Thyroid gland (tissue), 4 donors: Measurements from ENCODE around the gene THRB. TPM values are rescaled to one million over a fixed set of nuclear protein-coding genes. Genes with fewer than 3 reads are reported as not detected.

ENCODE experiments used
- DNase-seq, 2 donors: peaks; one replicate each; pipeline ENCODE4 v3.0.0-alpha.2; 2019
- H3K27ac ChIP-seq, 3 donors: fragments of 200-600 bp; sonication (generic); 1 replicate in 2 of 3; 2 replicates in 1 of 3; pipeline ENCODE4 v1.5.1; 2016 to 2019; ENCODE audit warnings: mild to moderate bottlenecking in 1 of 3, moderate library complexity in 1 of 3
- H3K27me3 ChIP-seq: fragments of 200-600 bp; sonication (generic); one replicate; pipeline ENCODE4 v1.5.1; 2019
- H3K36me3 ChIP-seq, 2 donors: fragments of 200-600 bp; sonication (generic); one replicate each; pipeline ENCODE4 v1.5.1; 2016 to 2019
- H3K4me1 ChIP-seq, 2 donors: fragments of 200-600 bp; sonication (generic); one replicate each; pipeline ENCODE4 v1.5.1; 2017 to 2019
- H3K4me3 ChIP-seq, 3 donors: fragments of 200-600 bp; sonication (generic); replicated peaks in 1 of 3; 1 replicate in 2 of 3; 2 replicates in 1 of 3; pipeline ENCODE4 v1.5.1; 2016; ENCODE audit warnings: mild to moderate bottlenecking in 1 of 3
- H3K9me3 ChIP-seq: fragments of 200-600 bp; sonication (generic); one replicate; pipeline ENCODE4 v1.5.1; 2017
- POLR2A ChIP-seq, 2 donors: fragments of 450-650 bp; IDR thresholded peaks; one replicate each; pipeline ENCODE4 v1.6.1; 2017; ENCODE audit warnings: antibody characterized with exemption in 2 of 2, mild to moderate bottlenecking in 2 of 2, moderate library complexity in 1 of 2
- WGBS, 2 donors: methylation state at CpG; one replicate each; pipeline ENCODE4 v1.1.5; 2017; 5-methylcytosine and 5-hydroxymethylcytosine counted together
- intact Hi-C: fragments of 100-400 bp; cut with DNase I; formaldehyde crosslinking; loops from one replicate; pipeline ENCODE4 v1.15.1; 2023
- total RNA-seq, 4 donors: library from RNA; depleted of rRNA; stranded (reverse); fragments of >200 nt; gene quantifications; one replicate each; pipeline ENCODE4 v1.2.3, GENCODE V29; 2016
- TF ChIP-seq, protein P1 (sequence below), 6 experiments: fragments of 200-600 bp in 3 of 6; fragments of 450-650 bp in 3 of 6; sonication (generic) in 3 of 6; IDR thresholded peaks; one replicate each; pipeline ENCODE4 v1.5.1; 2016 to 2019; ENCODE audit warnings: antibody characterized with exemption in 6 of 6, mild to moderate bottlenecking in 2 of 6, inconsistent platforms in 1 of 6, moderate library complexity in 1 of 6

THRB gene
- total RNA-seq, 4 donors from 2014 or later = 11.1 to 33.2 (median 13.4) TPM

DNA sequence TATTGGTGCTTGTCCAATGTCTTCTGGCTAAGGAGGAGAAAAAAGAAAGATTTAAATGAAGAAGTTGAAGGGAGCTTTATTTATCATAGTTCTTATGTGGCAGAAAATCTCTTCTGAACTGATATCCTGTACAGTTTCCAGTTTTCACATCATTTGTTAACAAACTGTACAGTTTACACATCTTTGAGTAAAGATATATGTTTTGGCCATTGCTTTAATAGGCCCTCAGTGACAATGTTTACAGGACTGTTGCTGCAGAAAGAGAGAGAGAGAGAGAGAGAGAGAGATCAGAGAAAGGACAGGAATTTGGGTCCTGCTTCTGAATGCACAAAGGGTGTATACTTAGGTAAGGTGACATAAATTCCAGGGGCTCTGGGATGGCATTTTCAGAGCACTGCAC lies 361.2 kb downstream of the THRB start:
- Histone ChIP-seq H3K4me1 (peaks cover 15 to 30% of the 10 kb centered on the region in 2 donors), H3K4me3 (no peak overlapping the region), H3K27me3 (no peaks in the 10 kb centered on the region), H3K36me3 (no peaks in the 10 kb centered on the region), H3K27ac (no peak overlapping the region), H3K9me3 (no peaks in the 10 kb centered on the region)
- DNase-seq = no peak
- TF ChIP-seq, protein P1, sequence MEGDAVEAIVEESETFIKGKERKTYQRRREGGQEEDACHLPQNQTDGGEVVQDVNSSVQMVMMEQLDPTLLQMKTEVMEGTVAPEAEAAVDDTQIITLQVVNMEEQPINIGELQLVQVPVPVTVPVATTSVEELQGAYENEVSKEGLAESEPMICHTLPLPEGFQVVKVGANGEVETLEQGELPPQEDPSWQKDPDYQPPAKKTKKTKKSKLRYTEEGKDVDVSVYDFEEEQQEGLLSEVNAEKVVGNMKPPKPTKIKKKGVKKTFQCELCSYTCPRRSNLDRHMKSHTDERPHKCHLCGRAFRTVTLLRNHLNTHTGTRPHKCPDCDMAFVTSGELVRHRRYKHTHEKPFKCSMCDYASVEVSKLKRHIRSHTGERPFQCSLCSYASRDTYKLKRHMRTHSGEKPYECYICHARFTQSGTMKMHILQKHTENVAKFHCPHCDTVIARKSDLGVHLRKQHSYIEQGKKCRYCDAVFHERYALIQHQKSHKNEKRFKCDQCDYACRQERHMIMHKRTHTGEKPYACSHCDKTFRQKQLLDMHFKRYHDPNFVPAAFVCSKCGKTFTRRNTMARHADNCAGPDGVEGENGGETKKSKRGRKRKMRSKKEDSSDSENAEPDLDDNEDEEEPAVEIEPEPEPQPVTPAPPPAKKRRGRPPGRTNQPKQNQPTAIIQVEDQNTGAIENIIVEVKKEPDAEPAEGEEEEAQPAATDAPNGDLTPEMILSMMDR (IDR thresholded peaks at IDR 0.05) = no peak
- TF ChIP-seq POLR2A (IDR thresholded peaks at IDR 0.05) = no peak
- intact Hi-C loops = no loop called here

GRCh38 chr3:24129549-24129948 lies 365.1 kb downstream of the THRB start:
- no peak for TF ChIP-seq POLR2A (IDR thresholded peaks at IDR 0.05)
- TF ChIP-seq, protein P1 (IDR thresholded peaks at IDR 0.05) = no peak
- Histone ChIP-seq H3K27me3 (no peaks in the 10 kb centered on the region), H3K27ac (no peak overlapping the region), H3K4me1 (peaks cover 8% of the 10 kb centered on the region in 2 donors), H3K36me3 (no peaks in the 10 kb centered on the region), H3K4me3 (no peak overlapping the region), H3K9me3 (no peaks in the 10 kb centered on the region)
- intact Hi-C loops = no loop called here
- no peak for DNase-seq
- 73 to 74% methylated on average over 5 of the region's 5 CpGs for WGBS, 2 donors

GRCh38 chr3:24128199-24129005 lies 366.2 kb downstream of the THRB start:
- Histone ChIP-seq H3K36me3 (no peaks in the 10 kb centered on the region), H3K4me3 (no peak overlapping the region), H3K27me3 (no peaks in the 10 kb centered on the region), H3K27ac (no peak overlapping the region), H3K9me3 (no peaks in the 10 kb centered on the region), H3K4me1 (peaks cover 8% of the 10 kb centered on the region in 2 donors)
- no peak for DNase-seq
- TF ChIP-seq, protein P1 (IDR thresholded peaks at IDR 0.05) = no peak
- TF ChIP-seq POLR2A (IDR thresholded peaks at IDR 0.05) = no peak
- intact Hi-C loops = no loop called here
- 60 to 67% methylated on average over 4 of the region's 4 CpGs for WGBS, 2 donors

GRCh38 chr3:24123596-24123995 lies 371.1 kb downstream of the THRB start:
- WGBS, 2 donors = 78 to 89% methylated on average over 1 of the region's 1 CpG
- no peaks in the 10 kb centered on the region for H3K27me3 ChIP-seq
- no peak overlapping the region for H3K27ac ChIP-seq
- H3K4me1 ChIP-seq = peaks cover 0 to 18% of the 10 kb centered on the region in 2 donors
- TF ChIP-seq, protein P1 (IDR thresholded peaks at IDR 0.05) = no peak
- H3K4me3 ChIP-seq = no peak overlapping the region
- intact Hi-C loops = no loop called here
- H3K36me3 ChIP-seq = no peaks in the 10 kb centered on the region
- DNase-seq = no peak
- H3K9me3 ChIP-seq = no peaks in the 10 kb centered on the region

DNA sequence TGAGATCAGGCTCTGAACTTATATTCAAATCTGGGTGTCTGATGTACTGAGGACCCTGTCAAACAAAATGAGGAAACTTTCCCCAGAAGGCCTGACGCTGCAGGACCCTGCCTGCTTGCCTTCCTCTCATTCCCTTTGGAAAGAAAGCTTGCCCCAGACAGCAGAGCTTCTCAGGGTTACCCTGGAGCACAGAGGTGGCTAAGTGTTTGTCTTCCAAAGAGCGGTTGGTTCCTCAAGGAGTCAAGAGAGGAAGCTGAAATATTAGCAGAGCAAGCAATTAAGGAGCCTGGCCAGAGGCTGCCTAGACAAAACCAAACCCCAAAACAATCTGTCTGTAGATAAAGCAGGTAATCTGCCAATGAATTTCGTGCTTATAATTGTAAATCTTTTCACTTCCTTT lies 374.2 kb downstream of the THRB start:
- DNase-seq = no peak
- intact Hi-C loops = no loop called here
- Histone ChIP-seq H3K4me1 (peaks cover 0 to 11% of the 10 kb centered on the region in 2 donors), H3K27ac (no peak overlapping the region), H3K36me3 (no peaks in the 10 kb centered on the region), H3K9me3 (no peaks in the 10 kb centered on the region), H3K4me3 (no peak overlapping the region), H3K27me3 (no peaks in the 10 kb centered on the region)
- TF ChIP-seq, protein P1 (IDR thresholded peaks at IDR 0.05) = no peak
- TF ChIP-seq POLR2A (IDR thresholded peaks at IDR 0.05) = no peak
- WGBS, 2 donors = 45 to 66% methylated on average over 3 of the region's 3 CpGs
